ENCODE data around the gene KRTAP9-3. TPM values are rescaled to one million over a fixed set of nuclear protein-coding genes. Genes with fewer than 3 reads are reported as not detected.
"Not testable (repeated sequence)": the region's sequence is repeated elsewhere in the genome, so short reads cannot be mapped to it uniquely, and the experiment has no call there.

Gene KRTAP9-3
- total RNA-seq (2021; fragmentation: NEBNext Ultra II Directional; extraction: Animal tissue kit (Norgen Biotek cat#: 25700)): not detected in 2 replicates
- polyA plus RNA-seq (2011; rRNA removed): not detected in 2 replicates
- not detected for polyA plus RNA-seq (2011; cell fraction: cytosol; rRNA removed)
- not detected for polyA plus RNA-seq (2011; cell fraction: nucleus; rRNA removed)
- polyA plus RNA-seq (2012, experiment 1 of 2): not detected in 4 replicates
- not detected for polyA plus RNA-seq (2012, experiment 2 of 2)
- polyA plus RNA-seq (2013, experiment 1 of 2): not detected
- polyA plus RNA-seq (2013, experiment 2 of 2): not detected
- not detected in 2 replicates for polyA minus RNA-seq (2011; rRNA and poly(A)+ RNA removed)
- polyA minus RNA-seq (2011; cell fraction: cytosol; rRNA and poly(A)+ RNA removed): not detected
- polyA minus RNA-seq (2011; cell fraction: nucleus; rRNA and poly(A)+ RNA removed): not detected
- long read RNA-seq, experiment 1: 0 reads
- long read RNA-seq, experiment 2: 0 reads

GRCh38 chr17:41232399-41233105 is at the start of gene KRTAP9-3:
TSS of gene KRTAP9-3 (plus strand) at chr17:41232449. CDS start at chr17:41232502, 53 bp downstream.
- H4K8ac ChIP-seq (ENCODE audit: extremely low read depth, insufficient read depth, low read length); H3K4me1 ChIP-seq (replicated peaks in 1 of 4; ENCODE audit: control insufficient read depth in 3 of 4, insufficient read depth in 4 of 4, low read length in 3 of 4); H3K18ac ChIP-seq (ENCODE audit: extremely low read depth, low read length); H2BK12ac ChIP-seq (ENCODE audit: low read depth, low read length); H3K14ac ChIP-seq (ENCODE audit: insufficient read length); H3K9ac ChIP-seq (replicated peaks in 1 of 4; ENCODE audit: extremely low read depth in 1 of 4, low read depth in 3 of 4, low read length in 3 of 4); H3K23me2 ChIP-seq (ENCODE audit: low read depth, low read length); H3K4ac ChIP-seq (replicated peaks; ENCODE audit: insufficient read length, low read depth, low read length); H3K9me3 ChIP-seq (ENCODE audit: insufficient read depth in 2 of 2, low read depth in 1 of 2, low read length in 1 of 2); H2AFZ ChIP-seq (ENCODE audit: low read length); POLR2A ChIA-PET (ENCODE audit: partially characterized antibody); H2AK5ac ChIP-seq (ENCODE audit: low read depth, low read length); H2BK120ac ChIP-seq (replicated peaks; ENCODE audit: low read depth, low read length); H3K36me3 ChIP-seq (ENCODE audit: control insufficient read depth in 2 of 4, insufficient read depth in 4 of 4, low read length in 3 of 4); H3K56ac ChIP-seq (replicated peaks; ENCODE audit: insufficient read length, low read depth, low read length); H3K27ac ChIP-seq (ENCODE audit: low read depth, low read length); H3K23ac ChIP-seq (ENCODE audit: insufficient read length); H4K20me1 ChIP-seq (replicated peaks in 1 of 2; ENCODE audit: control insufficient read depth in 1 of 2, insufficient read depth in 2 of 2, low read length in 2 of 2); CTCF ChIA-PET (ENCODE audit: partially characterized antibody); H4K5ac ChIP-seq (ENCODE audit: insufficient read length, low read depth, low read length); H2BK20ac ChIP-seq (ENCODE audit: low read length); H3K4me2 ChIP-seq (ENCODE audit: insufficient read depth in 1 of 2, low read depth in 2 of 2, low read length in 2 of 2); FAIRE-seq; H2BK5ac ChIP-seq (ENCODE audit: low read depth, low read length); H4K91ac ChIP-seq (replicated peaks; ENCODE audit: insufficient read length, low read length); H3K79me2 ChIP-seq (ENCODE audit: control insufficient read depth in 1 of 2, insufficient read depth in 2 of 2, low read length in 2 of 2); H3K79me1 ChIP-seq (ENCODE audit: low read depth, low read length); H3K27me3 ChIP-seq (replicated peaks in 1 of 4; ENCODE audit: control insufficient read depth in 3 of 4, extremely low read depth in 1 of 4, insufficient read depth in 3 of 4, low read length in 3 of 4); H3K4me3 ChIP-seq (ENCODE audit: extremely low read depth in 1 of 4, insufficient read depth in 2 of 4, low read depth in 3 of 4, low read length in 4 of 4); DNase-seq (ENCODE audit: low read depth in 1 of 2, low spot score in 2 of 2): not testable (repeated sequence)
- H2BK15ac ChIP-seq (ENCODE audit: low read length): 0 out of 2 replicates have a peak within 1 kb of the TSS, but pooled peaks have one; percentile 12
- 75% methylated on average over 1 of the region's 1 CpG; no CpG with 5 or more reads in 1 of the 2 experiments for WGBS, 2 experiments (ENCODE audit: extremely low coverage in 1 of 2, insufficient coverage in 1 of 2, insufficient read length in 1 of 2, insufficient replicate concordance in 2 of 2, low coverage in 1 of 2, low lambda C conversion rate in 2 of 2, missing lambda C conversion rate in 1 of 2)
